ENCODE data around the gene S1PR4.
A peak's percentile ranks its signal among the peaks of the same experiment; 100 is the strongest.
"Not testable (repeated sequence)": the region's sequence is repeated elsewhere in the genome, so short reads cannot be mapped to it uniquely, and the experiment has no call there.

Gene S1PR4

DNA sequence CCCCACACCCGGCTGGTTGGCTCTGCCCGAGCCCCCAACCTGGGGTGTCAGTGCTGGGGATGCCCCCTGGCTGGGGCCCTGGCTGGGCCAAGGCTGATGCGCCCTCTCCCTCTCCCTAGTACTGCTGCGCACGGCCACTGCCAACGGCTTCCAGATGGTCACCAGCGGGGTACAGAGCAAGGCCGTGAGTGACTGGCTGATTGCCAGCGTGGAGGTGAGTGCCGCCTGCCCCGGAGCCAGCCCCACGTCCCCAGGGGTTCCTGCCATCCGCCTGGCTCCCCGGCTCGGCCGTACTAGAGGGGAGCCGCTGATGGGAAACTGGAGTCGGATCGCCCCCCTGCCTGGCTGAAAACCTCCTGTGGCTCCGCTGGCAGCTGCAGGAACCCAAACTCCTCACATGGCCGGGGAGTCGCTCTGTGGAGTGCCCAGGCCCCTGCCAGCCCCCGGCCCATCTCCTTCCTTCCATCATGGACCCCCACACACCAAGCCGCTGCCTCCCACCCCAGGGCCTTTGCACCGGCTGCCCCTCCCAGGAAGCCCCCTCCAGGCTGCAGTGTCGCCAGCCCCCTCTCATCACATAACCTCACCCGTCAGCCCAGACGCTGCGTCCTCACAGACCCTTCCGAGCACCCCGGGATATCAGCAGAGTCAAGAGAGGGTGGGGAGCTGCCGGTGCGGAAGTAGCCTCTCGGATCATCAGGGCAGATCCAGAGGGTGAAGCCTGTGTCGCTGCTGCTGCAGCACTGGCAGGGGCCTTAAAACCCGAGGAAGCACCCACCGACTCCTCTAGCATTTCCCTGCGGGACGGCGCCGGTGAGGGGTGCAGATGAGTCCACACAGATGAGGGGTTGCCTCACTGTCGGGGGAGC, 17.7 kb downstream of the S1PR4 start:
- DNase-seq: no peak

DNA sequence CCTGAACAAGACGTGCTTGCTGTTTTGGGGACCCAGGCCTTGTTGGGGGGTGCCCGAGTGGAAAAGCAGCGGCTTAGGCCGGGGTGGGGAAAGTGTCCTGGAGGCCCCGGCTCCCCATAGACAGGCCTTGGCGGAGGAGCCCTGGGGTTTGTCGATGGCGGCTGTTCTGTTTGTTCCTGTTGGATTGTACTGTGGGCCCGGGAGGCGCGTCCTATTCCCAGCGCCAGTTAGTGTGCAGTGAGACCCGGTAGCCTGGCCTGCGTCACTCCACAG, 18.3 kb downstream of the S1PR4 start:
- no peak for DNase-seq

DNA sequence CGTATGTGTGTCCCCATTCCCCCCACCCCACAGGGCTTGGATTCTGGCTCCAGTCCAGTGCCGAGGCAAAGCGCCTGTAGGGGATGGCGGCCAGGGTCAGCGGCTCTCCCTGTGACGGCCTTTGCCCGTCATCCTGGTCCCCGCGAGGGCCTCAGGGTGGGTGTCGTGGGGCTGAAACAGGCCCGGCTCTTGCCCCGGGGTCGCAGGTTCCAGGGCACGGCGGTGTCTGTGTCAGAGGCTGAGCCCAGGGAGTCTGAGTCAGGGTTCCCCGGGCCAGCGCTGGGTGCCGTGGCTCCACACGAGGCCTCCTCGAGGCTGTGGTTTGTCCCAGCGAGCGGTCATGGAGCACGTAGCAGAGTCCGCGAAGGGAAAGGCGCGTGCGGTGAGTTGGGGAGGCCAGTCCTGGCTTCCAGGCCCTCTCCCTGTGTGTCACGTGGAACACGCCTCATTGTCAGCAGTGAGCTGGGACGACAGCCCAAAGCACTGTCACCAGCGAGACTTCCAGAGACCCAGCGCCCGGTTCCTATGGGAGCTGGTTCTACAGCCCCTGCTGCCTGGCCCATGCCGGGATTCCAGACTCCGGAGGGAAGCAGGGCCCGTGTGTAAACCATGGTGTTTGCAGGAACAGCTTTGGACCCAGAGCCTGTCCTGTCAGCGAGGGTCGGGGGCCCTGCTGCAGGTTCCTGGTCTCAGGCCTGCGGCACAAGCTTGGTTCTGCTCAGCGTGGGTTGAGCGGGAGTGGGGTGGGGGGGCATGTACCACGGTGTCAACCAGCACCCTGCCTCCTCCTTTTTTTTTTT, 20.5 kb downstream of the S1PR4 start:
- no peak for DNase-seq

DNA sequence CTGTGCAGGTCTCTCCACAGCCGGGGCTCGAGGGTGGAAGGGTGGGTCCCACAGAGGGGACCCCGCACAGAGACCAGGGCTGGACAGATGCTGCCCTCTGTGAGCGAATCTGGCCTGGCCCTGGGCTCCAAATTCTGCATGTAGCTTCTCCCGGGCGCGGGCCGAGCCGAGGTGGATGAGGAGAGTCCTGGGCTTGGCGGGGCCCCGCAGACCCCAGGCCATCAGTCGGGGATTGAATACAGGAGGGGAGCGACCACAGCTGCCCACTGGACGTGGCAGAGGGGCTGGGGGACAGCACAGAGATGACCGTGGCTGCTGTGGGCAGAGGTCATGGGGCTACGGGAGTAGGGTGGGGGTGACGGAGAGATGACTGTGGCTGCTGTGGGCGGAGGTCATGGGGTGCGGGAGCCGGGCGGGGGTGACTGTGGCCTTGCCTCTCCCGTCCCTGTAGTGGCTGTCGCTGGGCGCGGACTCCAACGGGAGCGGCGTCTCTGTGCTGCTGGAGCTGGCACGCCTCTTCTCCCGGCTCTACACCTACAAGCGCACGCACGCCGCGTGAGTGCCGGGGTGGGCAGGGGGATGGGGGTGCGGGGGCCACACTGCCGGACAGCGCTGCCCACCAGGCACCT, 22.6 kb downstream of the S1PR4 start:
- no peak for DNase-seq

DNA sequence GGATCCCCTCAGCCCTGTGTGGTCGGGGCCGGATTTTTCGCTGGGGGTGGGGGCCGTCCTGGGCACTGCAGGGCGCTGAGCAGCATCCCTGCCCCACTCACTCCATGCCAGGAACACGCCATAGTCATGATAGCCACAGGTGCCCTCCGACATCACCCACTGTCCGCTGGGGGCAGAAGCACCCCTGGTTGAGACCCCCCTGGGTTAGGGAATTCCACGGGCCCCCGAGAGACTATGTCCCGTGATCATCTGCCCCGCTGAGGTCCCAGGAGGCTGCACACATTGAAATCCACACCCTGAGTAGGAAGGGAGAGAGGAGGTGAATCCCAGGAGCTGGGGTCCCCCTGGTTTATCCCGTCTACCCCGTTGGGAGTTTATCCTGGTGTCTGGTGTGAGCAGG, 23.3 kb downstream of the S1PR4 start:
- no peak for DNase-seq

DNA sequence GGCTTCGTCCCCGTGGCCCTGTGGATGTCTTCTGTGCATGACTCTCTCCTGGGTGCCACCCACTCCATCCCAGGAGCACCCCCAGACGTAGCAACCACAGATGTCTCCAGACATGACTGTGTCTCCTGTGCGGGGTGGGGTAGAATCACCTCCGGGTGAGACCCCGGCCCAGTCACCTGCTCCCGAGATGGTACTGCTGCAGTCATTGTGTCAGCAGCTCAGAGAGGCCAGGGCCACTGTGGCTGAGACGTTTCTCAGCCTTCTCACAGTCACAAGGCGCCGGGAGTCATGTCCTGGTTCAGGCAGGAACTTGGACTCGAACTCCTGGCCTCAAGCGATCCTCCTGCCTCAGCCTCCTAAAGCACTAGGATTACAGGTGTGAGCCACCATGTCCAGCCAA, 23.8 kb downstream of the S1PR4 start:
- DNase-seq: no peak

DNA sequence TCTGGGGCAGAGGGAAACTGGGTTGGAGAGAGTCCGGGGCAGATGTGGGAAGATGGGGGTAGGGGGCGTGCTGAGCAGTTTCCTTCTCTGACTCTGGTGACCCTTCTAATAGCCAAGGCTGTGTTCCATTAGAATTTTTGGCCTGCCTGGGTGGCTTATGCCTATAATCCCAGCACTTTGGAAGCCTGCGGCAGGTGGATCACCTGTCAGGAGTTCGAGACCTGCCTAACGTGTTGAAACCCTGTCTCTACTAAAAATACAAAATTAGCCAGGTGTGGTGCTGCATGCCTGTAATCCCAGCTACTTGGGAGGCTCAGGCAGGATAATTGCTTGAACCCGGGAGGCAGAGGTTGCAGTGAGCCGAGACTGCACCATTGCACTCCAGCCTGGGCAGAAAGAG, 24.3 kb downstream of the S1PR4 start:
- DNase-seq: not testable (repeated sequence)

DNA sequence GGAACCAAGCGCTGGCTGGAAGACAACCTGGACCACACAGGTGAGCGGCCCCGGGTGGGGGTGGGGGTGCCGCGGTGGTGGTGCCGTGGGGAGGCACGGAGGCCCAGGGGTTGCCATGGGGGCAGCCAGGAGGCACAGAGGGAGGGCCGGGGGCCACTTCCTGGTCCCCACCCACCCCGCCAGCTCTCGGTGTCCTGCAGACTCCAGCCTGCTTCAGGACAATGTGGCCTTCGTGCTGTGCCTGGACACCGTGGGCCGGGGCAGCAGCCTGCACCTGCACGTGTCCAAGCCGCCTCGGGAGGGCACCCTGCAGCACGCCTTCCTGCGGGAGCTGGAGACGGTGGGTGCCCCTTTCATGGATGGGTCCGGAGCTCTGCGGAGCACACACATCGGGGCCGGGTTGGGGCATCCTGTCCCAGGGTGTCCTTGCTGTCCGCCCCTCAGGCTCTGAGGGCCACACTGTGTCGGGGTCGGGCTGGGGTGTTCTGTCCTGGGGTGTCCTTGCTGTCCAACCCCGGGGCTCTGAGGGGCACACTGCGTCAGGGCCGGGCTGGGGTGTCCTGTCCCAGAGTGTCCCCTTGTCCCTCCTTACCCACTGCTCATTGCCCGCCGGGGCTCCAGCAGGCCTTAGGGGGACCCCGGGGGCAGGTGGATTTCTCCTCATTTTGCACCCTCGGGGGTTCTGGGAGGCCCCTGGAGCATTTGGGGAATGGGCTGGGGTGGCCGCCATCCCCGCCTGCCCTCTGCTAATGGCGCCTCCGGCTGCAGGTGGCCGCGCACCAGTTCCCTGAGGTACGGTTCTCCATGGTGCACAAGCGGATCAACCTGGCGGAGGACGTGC, 25.5 kb downstream of the S1PR4 start:
- DNase-seq: no peak

DNA sequence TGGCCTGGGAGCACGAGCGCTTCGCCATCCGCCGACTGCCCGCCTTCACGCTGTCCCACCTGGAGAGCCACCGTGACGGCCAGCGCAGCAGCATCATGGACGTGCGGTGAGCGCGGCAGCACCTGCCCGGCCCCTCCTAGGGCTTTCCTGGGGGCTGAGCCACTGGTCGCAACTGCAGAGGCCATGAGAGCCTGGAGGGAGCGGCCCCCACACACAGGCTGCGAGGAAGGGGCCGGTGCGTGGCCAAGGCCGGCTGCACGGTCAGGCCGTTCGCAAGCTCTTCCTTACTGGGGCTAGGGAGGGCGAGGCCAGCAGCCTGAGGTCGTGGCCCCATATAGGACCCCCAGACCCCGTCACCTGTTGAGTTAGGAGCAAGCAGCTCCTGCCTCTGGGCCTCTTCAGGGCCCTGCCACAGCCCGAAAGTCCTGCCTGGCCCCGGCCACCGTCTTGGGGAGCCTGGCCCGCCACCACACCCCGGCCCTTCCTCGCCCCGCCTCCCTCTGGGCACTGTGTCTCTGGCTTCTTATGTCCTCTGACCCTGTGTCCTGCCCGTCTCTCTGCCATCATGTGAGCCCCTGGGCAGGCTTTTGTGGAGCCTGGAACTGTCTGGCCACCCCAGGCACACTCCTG, 26.2 kb downstream of the S1PR4 start:
- DNase-seq: no peak

DNA sequence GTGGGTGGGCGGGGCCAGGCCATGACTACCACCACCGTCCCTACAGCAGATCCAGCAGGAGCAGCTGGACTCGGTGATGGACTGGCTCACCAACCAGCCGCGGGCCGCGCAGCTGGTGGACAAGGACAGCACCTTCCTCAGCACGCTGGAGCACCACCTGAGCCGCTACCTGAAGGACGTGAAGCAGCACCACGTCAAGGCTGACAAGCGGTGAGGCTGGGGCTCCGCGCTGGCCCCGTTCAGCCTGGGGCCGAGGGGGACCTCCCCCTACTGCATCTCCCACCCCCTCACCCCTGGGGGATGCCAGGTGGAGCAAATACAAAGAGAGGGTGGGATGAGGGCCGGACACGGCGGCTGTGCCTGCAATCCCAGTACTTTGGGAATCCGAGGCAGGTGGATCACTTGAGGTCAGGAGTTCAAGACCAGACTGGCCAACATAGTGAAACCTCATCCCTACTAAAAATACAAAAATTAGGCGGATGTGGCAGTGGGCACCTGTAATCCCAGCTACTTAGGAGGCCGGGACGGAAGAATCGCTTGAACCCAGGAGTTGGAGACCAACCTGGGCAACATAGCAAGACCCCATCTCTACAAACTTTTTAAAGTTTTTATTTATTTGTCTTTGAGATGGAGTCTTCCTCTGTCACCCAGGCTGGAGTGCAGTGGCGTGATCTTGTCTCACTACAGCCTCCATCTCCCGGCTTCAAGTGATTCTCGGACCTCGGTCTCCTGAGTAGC, 27.8 kb downstream of the S1PR4 start:
- no peak for DNase-seq

DNA sequence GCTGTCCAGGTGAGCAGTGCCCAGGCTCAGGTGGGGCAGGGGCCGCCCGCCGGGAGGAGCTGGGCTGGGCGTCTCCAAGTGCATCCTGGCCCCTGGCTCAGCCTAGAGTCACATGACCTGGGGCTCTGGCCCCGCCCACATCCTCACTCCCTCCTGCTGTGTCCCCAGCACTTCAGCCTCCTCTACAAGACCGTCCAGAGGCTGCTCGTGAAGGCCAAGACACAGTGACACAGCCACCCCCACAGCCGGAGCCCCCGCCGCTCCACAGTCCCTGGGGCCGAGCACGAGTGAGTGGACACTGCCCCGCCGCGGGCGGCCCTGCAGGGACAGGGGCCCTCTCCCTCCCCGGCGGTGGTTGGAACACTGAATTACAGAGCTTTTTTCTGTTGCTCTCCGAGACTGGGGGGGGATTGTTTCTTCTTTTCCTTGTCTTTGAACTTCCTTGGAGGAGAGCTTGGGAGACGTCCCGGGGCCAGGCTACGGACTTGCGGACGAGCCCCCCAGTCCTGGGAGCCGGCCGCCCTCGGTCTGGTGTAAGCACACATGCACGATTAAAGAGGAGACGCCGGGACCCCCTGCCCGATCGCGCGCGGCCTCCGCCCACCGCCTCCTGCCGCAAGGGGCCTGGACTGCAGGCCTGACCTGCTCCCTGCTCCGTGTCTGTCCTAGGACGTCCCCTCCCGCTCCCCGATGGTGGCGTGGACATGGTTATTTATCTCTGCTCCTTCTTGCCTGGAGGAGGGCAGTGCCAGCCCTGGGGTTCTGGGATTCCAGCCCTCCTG, 29.1 kb downstream of the S1PR4 start:
- no peak for DNase-seq

DNA sequence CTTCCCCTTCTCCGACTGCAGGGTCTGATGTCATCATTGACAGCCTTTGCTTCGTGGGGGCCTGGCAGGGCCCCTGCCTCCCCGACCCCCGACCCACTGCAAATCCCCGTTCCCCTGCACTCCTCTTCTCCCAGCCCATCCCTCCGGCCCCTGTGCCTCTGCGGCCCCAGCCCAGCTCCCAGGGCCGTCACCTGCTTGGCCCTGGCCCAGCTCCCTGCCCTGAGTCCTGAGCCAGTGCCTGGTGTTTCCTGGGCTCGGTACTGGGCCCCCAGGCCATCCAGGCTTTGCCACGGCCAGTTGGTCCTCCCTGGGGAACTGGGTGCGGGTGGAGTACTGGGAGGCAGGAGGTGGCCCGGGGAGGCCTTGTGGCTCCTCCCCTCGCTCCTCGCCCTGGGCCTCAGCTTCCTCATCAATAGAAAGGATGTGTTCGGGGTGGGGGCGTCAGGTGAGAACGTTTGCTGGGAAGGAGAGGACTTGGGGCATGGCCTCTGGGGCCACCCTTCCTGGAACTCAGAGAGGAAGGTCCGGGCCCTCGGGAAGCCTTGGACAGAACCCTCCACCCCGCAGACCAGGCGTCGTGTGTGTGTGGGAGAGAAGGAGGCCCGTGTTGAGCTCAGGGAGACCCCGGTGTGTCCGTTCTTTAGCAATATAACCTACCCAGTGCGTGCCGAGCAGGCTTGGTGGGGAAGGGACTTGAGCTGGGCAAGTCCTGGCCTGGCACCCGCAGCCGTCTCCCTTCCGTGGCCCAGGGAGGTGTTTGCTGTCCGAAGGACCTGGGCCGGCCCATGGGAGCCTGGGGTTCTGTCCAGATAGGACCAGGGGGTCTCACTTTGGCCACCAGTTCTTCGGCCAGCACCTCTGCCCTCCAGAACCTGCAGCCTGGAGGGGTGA, 30.0 kb downstream of the S1PR4 start:
- DNase-seq: no peak

DNA sequence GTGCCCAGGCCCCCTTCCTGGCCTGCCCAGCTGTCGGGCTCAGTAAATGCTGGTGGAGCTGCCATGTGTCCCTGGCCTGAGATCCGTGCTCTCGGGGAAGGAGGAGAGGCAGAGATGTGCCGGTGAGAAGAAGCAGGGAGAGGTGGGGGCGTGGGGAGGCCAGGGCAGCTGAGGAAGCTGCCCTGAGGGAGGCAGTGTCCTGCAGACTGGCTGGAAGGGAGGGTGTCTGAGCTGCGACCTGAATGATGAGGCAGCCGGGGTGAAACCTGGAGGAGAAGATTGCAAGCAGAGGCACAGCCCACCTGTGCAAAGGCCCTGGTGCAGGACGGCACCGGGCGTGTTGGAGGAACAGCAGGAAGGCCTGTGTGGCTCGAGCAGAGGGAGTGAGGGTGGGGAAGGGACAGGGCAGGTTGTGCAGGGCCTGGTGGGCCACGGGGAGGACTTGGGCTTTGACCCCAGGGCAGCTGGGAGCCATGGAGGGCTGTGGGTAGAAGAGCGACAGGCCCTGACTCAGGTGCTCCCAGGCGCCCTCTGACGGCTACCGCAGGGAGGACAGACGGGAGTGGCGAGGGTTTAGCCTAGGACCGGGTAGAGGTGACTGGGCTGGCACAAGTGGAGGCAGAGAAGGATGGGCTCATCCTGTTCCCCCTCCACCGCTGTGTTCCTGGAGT, 31.9 kb downstream of the S1PR4 start:
- DNase-seq: peak; percentile 63

DNA sequence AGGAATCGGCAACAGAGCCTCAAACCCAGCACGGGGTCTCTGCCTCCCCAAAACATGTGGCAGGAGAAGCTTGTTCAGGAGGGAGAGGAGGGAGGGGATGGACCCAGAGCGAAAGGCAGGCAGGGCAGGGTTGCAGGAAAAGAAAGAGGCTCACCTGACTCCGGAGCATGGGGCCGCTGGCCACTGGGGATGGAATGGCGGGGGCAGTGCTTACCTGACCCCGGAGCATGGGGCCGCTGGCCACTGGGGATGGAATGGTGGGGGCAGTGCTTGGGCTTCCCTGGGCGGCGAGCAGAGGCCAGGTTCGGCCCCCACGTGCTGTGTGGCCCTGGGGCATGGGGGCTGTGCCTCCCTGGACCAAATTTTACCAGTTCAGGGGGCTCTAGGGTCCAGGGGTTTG, 32.6 kb downstream of the S1PR4 start:
- no peak for DNase-seq

DNA sequence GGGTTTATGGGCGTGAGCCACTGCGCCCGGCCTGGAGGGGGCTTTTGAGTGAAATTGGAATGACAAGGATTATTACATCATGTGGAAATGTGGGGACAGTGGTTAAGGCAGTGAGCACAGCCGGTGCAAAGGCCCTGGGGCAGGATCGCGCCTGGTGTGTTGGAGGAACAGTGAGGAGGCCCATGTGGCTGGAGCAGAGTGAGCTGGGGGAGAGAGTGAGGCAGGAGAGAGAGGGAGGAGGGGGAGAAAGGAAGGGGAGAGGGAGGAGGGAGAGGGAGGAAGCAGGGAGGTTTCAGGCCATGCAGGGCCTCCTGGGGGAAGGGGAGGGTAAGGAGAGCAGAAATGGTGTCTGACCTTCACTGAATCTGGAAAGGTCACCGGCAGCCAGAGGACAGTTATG, 34.6 kb downstream of the S1PR4 start:
- DNase-seq: no peak

DNA sequence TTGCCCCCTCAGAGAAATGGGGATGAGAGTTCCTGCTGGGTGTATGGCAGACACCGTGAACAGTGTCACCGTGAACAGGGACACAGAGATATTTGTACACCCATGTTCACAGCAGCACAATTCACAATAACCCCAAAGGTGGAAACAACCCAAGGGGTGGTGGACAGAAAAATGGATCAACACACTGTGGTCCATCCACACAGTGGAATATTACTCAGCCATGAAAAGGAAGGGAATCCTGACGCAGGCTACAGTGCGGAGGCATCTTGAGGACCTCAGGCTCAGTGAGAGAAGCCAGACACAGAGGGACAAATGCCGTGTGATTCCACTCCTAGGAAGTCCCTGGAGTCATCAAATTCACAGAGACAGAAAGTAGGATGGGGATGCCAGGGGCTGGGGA, 38.3 kb downstream of the S1PR4 start:
- DNase-seq: no peak

DNA sequence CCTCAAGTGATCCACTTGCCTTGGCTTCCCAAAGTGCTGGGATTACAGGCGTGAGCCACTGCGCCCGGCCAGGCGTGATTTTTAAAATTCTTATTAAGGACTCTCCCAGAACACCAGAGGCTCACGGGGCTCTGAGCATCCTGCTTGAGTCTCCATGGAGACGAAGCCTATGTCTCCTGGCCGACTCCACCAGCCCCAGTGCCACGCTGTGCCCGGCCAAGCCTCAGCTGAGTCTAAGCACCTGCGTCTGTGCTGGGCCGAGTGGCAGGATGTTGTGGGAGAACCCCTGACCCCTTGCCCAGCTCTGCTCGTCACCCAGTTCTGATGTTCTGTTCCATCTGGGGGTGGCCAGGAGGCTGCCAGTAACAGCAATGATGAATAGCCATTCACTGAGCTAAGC, 42.0 kb downstream of the S1PR4 start:
- no peak for DNase-seq

DNA sequence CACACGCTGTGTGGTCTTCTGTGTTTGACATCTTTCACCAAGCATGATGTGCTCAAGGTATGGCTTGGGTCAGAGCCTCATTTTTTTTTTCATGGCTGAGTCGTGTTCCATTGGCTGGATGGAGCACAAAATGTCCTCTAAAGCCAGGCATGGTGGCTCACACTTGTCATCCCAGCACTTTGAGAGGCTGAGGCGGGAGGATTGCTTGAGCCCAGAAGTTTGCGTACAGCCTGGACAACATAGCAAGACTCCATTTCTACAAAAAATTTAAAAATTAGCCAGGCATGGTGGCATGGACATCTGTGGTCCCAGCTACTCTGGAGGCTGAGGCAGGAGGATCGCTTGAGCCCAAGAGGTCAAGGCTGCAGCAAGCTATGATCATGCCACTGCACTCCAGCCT, 43.0 kb downstream of the S1PR4 start:
- not testable (repeated sequence) for DNase-seq

DNA sequence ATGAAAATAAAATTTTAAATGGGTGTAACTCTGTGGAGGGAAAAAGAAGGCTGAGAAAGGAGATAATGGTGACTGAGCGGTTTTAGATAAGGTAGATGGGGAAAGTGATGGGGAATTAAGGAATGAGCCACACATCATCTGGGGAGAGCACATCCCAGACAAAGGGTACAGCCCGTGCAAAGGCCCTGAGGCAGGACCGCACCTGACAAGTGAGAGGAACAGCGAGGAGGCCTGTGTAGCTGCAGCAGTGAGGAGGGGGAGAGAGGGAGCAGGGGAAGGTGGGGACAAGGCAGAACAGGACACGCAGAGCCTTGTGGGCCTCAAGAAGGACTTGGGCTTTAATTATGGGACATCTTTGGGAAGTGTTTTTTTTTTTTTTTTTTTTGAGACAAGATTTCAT, 44.1 kb downstream of the S1PR4 start:
- DNase-seq: no peak
